IMR-90 (cell line): ENCODE data around the gene TUBA8. TPM values are rescaled to one million over a fixed set of nuclear protein-coding genes. Genes with fewer than 3 reads are reported as not detected.

Source experiments
- ATAC-seq: fragments of 200-7000 bp; cut with Tn5 transposase; 2 replicates; pipeline ENCODE4 v1.9.1; 2020; ENCODE audit warnings: low read depth, mild to moderate bottlenecking, moderate library complexity
- BruUV-seq: library from RNA; stranded (reverse); fragments of 400-500 nt; replicated peaks from 2 replicates; lab custom pipeline; 2021; lab: Mats Ljungman, UMichigan
- CTCF ChIA-PET: fragments of 300-600 bp; formaldehyde crosslinking; extraction: SDS; loops from one replicate; lab custom pipeline; 2021; ENCODE audit warnings: antibody characterized with exemption; lab: Yijun Ruan, JAX
- POLR2A ChIA-PET: fragments of 300-600 bp; sonication (Branson Sonifier 250); formaldehyde crosslinking; loops from one replicate; lab custom pipeline; 2022; ENCODE audit warnings: antibody characterized with exemption; ENCODE audit not compliant: unreplicated experiment; lab: Charles Lee
- DNase-seq: peaks from one replicate; pipeline ENCODE4 v3.0.0; 2013
- H2AFZ ChIP-seq: replicated peaks from 2 replicates; pipeline ENCODE3; 2013; ENCODE audit warnings: low read length, mild to moderate bottlenecking; ENCODE audit not compliant: poor library complexity
- H2AK5ac ChIP-seq: 2 replicates; pipeline ENCODE4 v1.6.1; 2013; ENCODE audit warnings: low read depth, low read length, inconsistent platforms
- H2AK9ac ChIP-seq: replicated peaks from 2 replicates; pipeline ENCODE3; 2013; ENCODE audit warnings: mild to moderate bottlenecking, low read depth, low read length, moderate library complexity; ENCODE audit not compliant: poor library complexity
- H2BK120ac ChIP-seq: 2 replicates; pipeline ENCODE4 v1.6.1; 2013; ENCODE audit warnings: low read depth, low read length, inconsistent platforms
- H2BK15ac ChIP-seq: 3 replicates; pipeline ENCODE4 v1.6.1; 2013; ENCODE audit warnings: low read depth, low read length, inconsistent platforms
- H2BK20ac ChIP-seq: 2 replicates; pipeline ENCODE4 v1.6.1; 2013; ENCODE audit warnings: low read depth, mild to moderate bottlenecking, inconsistent platforms, low read length, moderate library complexity
- H2BK5ac ChIP-seq: 2 replicates; pipeline ENCODE4 v1.6.1; 2013; ENCODE audit warnings: mild to moderate bottlenecking, low read depth, low read length, inconsistent platforms; ENCODE audit not compliant: poor library complexity, severe bottlenecking
- H3K14ac ChIP-seq: replicated peaks from 2 replicates; pipeline ENCODE4 v1.6.1; 2013; ENCODE audit warnings: low read depth, low read length, inconsistent platforms
- H3K18ac ChIP-seq: 2 replicates; pipeline ENCODE4 v1.6.1; 2013; ENCODE audit warnings: low read depth, low read length, control low read depth
- H3K23ac ChIP-seq: 2 replicates; pipeline ENCODE4 v1.6.1; 2013; ENCODE audit warnings: low read depth, low read length, inconsistent platforms
- H3K27ac ChIP-seq: 2 replicates; pipeline ENCODE4 v1.5.1; 2013; ENCODE audit warnings: mild to moderate bottlenecking, control low read depth, low read length; ENCODE audit not compliant: insufficient read depth
- H3K27me3 ChIP-seq: 2 replicates; pipeline ENCODE4 v1.6.1; 2013; ENCODE audit warnings: low read length; ENCODE audit not compliant: control insufficient read depth, insufficient read depth
- H3K36me3 ChIP-seq: 2 replicates; pipeline ENCODE4 v1.6.1; 2013; ENCODE audit warnings: low read length, mixed read lengths; ENCODE audit not compliant: control insufficient read depth, insufficient read depth
- H3K4ac ChIP-seq: 2 replicates; pipeline ENCODE4 v1.6.1; 2013; ENCODE audit warnings: low read depth, low read length, inconsistent platforms
- H3K4me1 ChIP-seq: 2 replicates; pipeline ENCODE4 v1.6.1; 2013; ENCODE audit warnings: low read length, mixed read lengths; ENCODE audit not compliant: control insufficient read depth, insufficient read depth
- H3K4me2 ChIP-seq: 2 replicates; pipeline ENCODE4 v1.6.1; 2013; ENCODE audit warnings: low read depth, mild to moderate bottlenecking, control low read depth, low read length, moderate library complexity
- H3K4me3 ChIP-seq: 2 replicates; pipeline ENCODE4 v1.5.1; 2013; ENCODE audit warnings: low read depth, mild to moderate bottlenecking, control low read depth, low read length, moderate library complexity; ENCODE audit not compliant: insufficient read depth
- H3K56ac ChIP-seq: 2 replicates; pipeline ENCODE4 v1.6.1; 2013; ENCODE audit warnings: low read length, inconsistent platforms; ENCODE audit not compliant: insufficient read depth; ENCODE audit errors: extremely low read depth
- H3K79me1 ChIP-seq, 2 experiments: 2 replicates each; pipeline ENCODE4 v1.6.1; 2013; ENCODE audit warnings: low read length in 2 of 2, inconsistent platforms in 1 of 2, low read depth in 1 of 2
- H3K9ac ChIP-seq: 2 replicates; pipeline ENCODE4 v1.6.1; 2013; ENCODE audit warnings: low read depth, low read length, control low read depth
- H3K9me1 ChIP-seq: 2 replicates; pipeline ENCODE4 v1.6.1; 2013; ENCODE audit warnings: low read length, inconsistent platforms; ENCODE audit not compliant: insufficient read depth
- H3K9me3 ChIP-seq: 2 replicates; pipeline ENCODE4 v1.6.1; 2013; ENCODE audit warnings: low read length; ENCODE audit not compliant: control insufficient read depth, insufficient read depth
- H4K20me1 ChIP-seq: 2 replicates; pipeline ENCODE4 v1.6.1; 2013; ENCODE audit warnings: low read length, inconsistent platforms; ENCODE audit not compliant: insufficient read depth
- H4K5ac ChIP-seq: 2 replicates; pipeline ENCODE4 v1.6.1; 2013; ENCODE audit warnings: mild to moderate bottlenecking, low read depth, low read length, control low read depth
- H4K8ac ChIP-seq, 2 experiments: 2 replicates each; pipeline ENCODE4 v1.6.1; 2013; ENCODE audit warnings: low read depth in 2 of 2, low read length in 2 of 2, control low read depth in 1 of 2, inconsistent platforms in 1 of 2
- H4K91ac ChIP-seq: 2 replicates; pipeline ENCODE4 v1.6.1; 2013; ENCODE audit warnings: low read depth, low read length, inconsistent platforms; ENCODE audit not compliant: insufficient read depth
- FOS ChIP-seq: fragments of 150-350 bp; IDR thresholded peaks from 2 replicates; pipeline ENCODE4 v1.6.1; 2016; ENCODE audit warnings: low read depth, low read length
- MAFK ChIP-seq: IDR thresholded peaks from 2 replicates; pipeline ENCODE4 v1.6.1; 2012; ENCODE audit warnings: low read depth, low read length, improper control_type of control experiment
- MXI1 ChIP-seq: IDR thresholded peaks from 2 replicates; pipeline ENCODE4 v1.6.1; 2012; ENCODE audit warnings: low read depth, mild to moderate bottlenecking, low read length, moderate library complexity, borderline replicate concordance
- NFE2L2 ChIP-seq: fragments of 150-350 bp; IDR thresholded peaks from 2 replicates; pipeline ENCODE4 v1.6.1; 2016; ENCODE audit warnings: low read depth, mild to moderate bottlenecking, low read length
- SMC3 ChIP-seq: fragments of 150-350 bp; IDR thresholded peaks from 2 replicates; pipeline ENCODE4 v1.6.1; 2016; ENCODE audit warnings: low read depth, mild to moderate bottlenecking, antibody characterized with exemption, low read length, moderate library complexity
- WGBS, 2 experiments: methylation state at CpG; one replicate each; pipeline versions ENCODE4 v1.1.5 to v1.1.7; 2013; ENCODE audit warnings: missing lambda C conversion rate in 2 of 2; ENCODE audit not compliant: insufficient read length in 1 of 2; ENCODE audit errors: extremely low coverage in 2 of 2; 5-methylcytosine and 5-hydroxymethylcytosine counted together
- dilution Hi-C: fragments of 300-500 bp; cut with HindIII; formaldehyde crosslinking; loops from one replicate; pipeline ENCODE4 v1.14.3; 2018; ENCODE audit warnings: low sequenced_read_pairs; ENCODE audit not compliant: unreplicated experiment
- in situ Hi-C: fragments of 300-500 bp; cut with MboI; formaldehyde crosslinking; loops from 3 replicates; pipeline ENCODE4 v1.14.3; 2019; ENCODE audit warnings: low sequenced_read_pairs, inconsistent platforms, mixed read lengths
- intact Hi-C: fragments of 100-400 bp; cut with micrococcal nuclease; formaldehyde crosslinking; loops from 2 replicates; pipeline ENCODE4 v1.10.0; 2022
- polyA plus RNA-seq, 3 experiments: library from polyadenylated mRNA; depleted of rRNA; stranded (reverse); fragments of >200 nt; gene quantifications; 2 replicates each; pipeline ENCODE4 v1.2.3, GENCODE V29; 2012; ENCODE audit warnings: low replicate concordance in 1 of 3
- total RNA-seq: library from RNA; depleted of rRNA; stranded (reverse); fragments of >200 nt; gene quantifications from 2 replicates; pipeline ENCODE4 v1.2.3, GENCODE V29; 2012

Gene TUBA8
- total and polyA plus RNA-seq, 2 of the 4 experiments (the other 2 are of a cell fraction): 1.4 to 2.2 TPM

- Histone ChIP-seq H3K56ac (no peak overlapping the region), H3K36me3 (no peaks in the 10 kb centered on the region), H3K18ac (no peak overlapping the region), H3K23ac (no peak overlapping the region), H3K4ac (no peak overlapping the region; the same call in 1 of the 2 replicates), H3K9me1 (0 out of 2 replicates have a peak, but pooled peaks cover 2% of the 10 kb centered on the region), H3K14ac (no peak overlapping the region), H3K27me3 (no peaks in the 10 kb centered on the region), H2BK20ac (no peak overlapping the region), H2BK5ac (no peak overlapping the region), H3K4me1 (peaks cover 3% of the 10 kb centered on the region; the same call in 1 of the 2 replicates), H3K4me2 (no peak overlapping the region), H2AK9ac (no peak overlapping the region), H2BK15ac (no peak overlapping the region), H2AFZ (peak overlapping the region; percentile 39), H4K20me1 (no peaks in the 10 kb centered on the region), H4K91ac (no peak overlapping the region), H3K4me3 (no peak overlapping the region), H2AK5ac (no peak overlapping the region), H3K9me3 (no peaks in the 10 kb centered on the region), H3K9ac (no peak overlapping the region), H3K79me1 (peaks cover 3 to 4% of the 10 kb centered on the region in 2 experiments; a peak in 1 of 4 replicates), H4K5ac (no peak overlapping the region), H3K27ac (no peak overlapping the region), H4K8ac (no peak overlapping the region), H2BK120ac (no peak overlapping the region)
- POLR2A ChIA-PET: no interaction called here
- intact Hi-C loops (loop anchor here (5.0 kb wide), 1 partner anchor 56 kb away; no protein-coding TSS in a partner anchor), dilution Hi-C loops (no loop called here), in situ Hi-C loops (no loop called here)
- CTCF ChIA-PET: no interaction called here
- TF ChIP-seq MXI1 (no peak), MAFK (peak; percentile 53), FOS (no peak), NFE2L2 (no peak), SMC3 (no peak)
- WGBS, 2 experiments: 93% methylated on average over 3 of the region's 17 CpGs; no CpG with 5 or more reads in 1 of the 2 experiments
- BruUV-seq: no TSS peak
- DNase-seq (no peak), ATAC-seq (no peak)
These were observed 37.8 kb downstream of the TUBA8 start for GRCh38 chr22:18148293-18148965.
